Measurements from ENCODE around the gene UBE2O.

Gene UBE2O

GRCh38 chr17:76410328-76410965 lies 42.5 kb downstream of the UBE2O start:
- no peak for DNase-seq

- DNase-seq = no peak
Measured at GRCh38 chr17:76408037-76408849, 44.7 kb downstream of the UBE2O start.

GRCh38 chr17:76407509-76407908 lies 45.4 kb downstream of the UBE2O start:
- no peak for DNase-seq

- DNase-seq = peak; percentile 26
Measured at GRCh38 chr17:76405967-76406647, 46.8 kb downstream of the UBE2O start.

- no peak for DNase-seq
Measured at GRCh38 chr17:76405607-76405966, 47.4 kb downstream of the UBE2O start.

- peak; percentile 15 for DNase-seq
Measured at GRCh38 chr17:76404976-76405563, 47.9 kb downstream of the UBE2O start.

GRCh38 chr17:76404256-76404655 lies 48.7 kb downstream of the UBE2O start:
- DNase-seq = no peak

GRCh38 chr17:76402711-76403110 lies 50.2 kb downstream of the UBE2O start:
- DNase-seq = no peak

- DNase-seq = no peak
Measured at GRCh38 chr17:76399175-76400172, 53.5 kb downstream of the UBE2O start.

- no peak for DNase-seq
Measured at GRCh38 chr17:76398523-76399174, 54.3 kb downstream of the UBE2O start.

GRCh38 chr17:76397687-76398522 lies 55.0 kb downstream of the UBE2O start:
- DNase-seq = peak; percentile 89

- DNase-seq = no peak
Measured at GRCh38 chr17:76397184-76397583, 55.8 kb downstream of the UBE2O start.

- no peak for DNase-seq
Measured at GRCh38 chr17:76395980-76396379, 57.0 kb downstream of the UBE2O start.

- DNase-seq = no peak
Measured at GRCh38 chr17:76394166-76394565, 58.8 kb downstream of the UBE2O start.

GRCh38 chr17:76391200-76391715 lies 61.7 kb downstream of the UBE2O start:
- no peak for DNase-seq

GRCh38 chr17:76390003-76390421 lies 62.9 kb downstream of the UBE2O start:
- DNase-seq = no peak

- DNase-seq = no peak
Measured at GRCh38 chr17:76388966-76389888, 63.7 kb downstream of the UBE2O start.

- DNase-seq = no peak
Measured at GRCh38 chr17:76386966-76387765, 65.8 kb downstream of the UBE2O start.

All from right hindlimb (tissue), 1 donor.